PC-3 (cell line): ENCODE measurements around the gene GABBR2. TPM values are rescaled to one million over a fixed set of nuclear protein-coding genes. Genes with fewer than 3 reads are reported as not detected.

ENCODE experiments used
- ATAC-seq: fragments of 200-7000 bp; cut with Tn5 transposase; 2 replicates; pipeline ENCODE4 v1.9.1; 2020; ENCODE audit warnings: mild to moderate bottlenecking, moderate library complexity
- BruUV-seq: library from RNA; stranded (reverse); fragments of 400-500 nt; replicated peaks from 2 replicates; lab custom pipeline; 2021; lab: Mats Ljungman, UMichigan
- CTCF ChIA-PET: fragments of 300-600 bp; sonication (Branson Sonifier 250); formaldehyde crosslinking; loops from one replicate; lab custom pipeline; 2022; ENCODE audit warnings: antibody characterized with exemption; lab: Charles Lee
- POLR2A ChIA-PET: fragments of 300-600 bp; sonication (Branson Sonifier 250); formaldehyde crosslinking; loops from one replicate; lab custom pipeline; 2022; ENCODE audit warnings: antibody characterized with exemption; ENCODE audit not compliant: unreplicated experiment; lab: Charles Lee
- DNase-seq: peaks from one replicate; pipeline ENCODE4 v3.0.0-alpha.2; 2015
- H2AFZ ChIP-seq: fragments of 300-600 bp; sonication (generic); 2 replicates; pipeline ENCODE4 v1.6.0; 2016; ENCODE audit warnings: antibody characterized with exemption, low read length
- H3F3A ChIP-seq: fragments of 300-600 bp; sonication (generic); one replicate; pipeline ENCODE4 v1.6.0; 2017; ENCODE audit warnings: antibody characterized with exemption, low read length, control low read depth, mild to moderate bottlenecking; ENCODE audit not compliant: unreplicated experiment
- H3K27ac ChIP-seq: fragments of 300-600 bp; sonication (generic); 2 replicates; pipeline ENCODE4 v1.5.1; 2016; ENCODE audit warnings: mild to moderate bottlenecking, low read length
- H3K27me3 ChIP-seq: fragments of 300-600 bp; sonication (generic); 2 replicates; pipeline ENCODE4 v1.6.1; 2016; ENCODE audit warnings: low read length, mixed read lengths
- H3K36me3 ChIP-seq: fragments of 300-600 bp; sonication (generic); 2 replicates; pipeline ENCODE4 v1.6.1; 2016; ENCODE audit warnings: low read depth, mixed run types, low read length, mixed read lengths
- H3K4me1 ChIP-seq: fragments of 300-600 bp; sonication (generic); 2 replicates; pipeline ENCODE4 v1.5.1; 2016; ENCODE audit warnings: low read length; ENCODE audit not compliant: insufficient read depth
- H3K4me2 ChIP-seq: fragments of 300-600 bp; sonication (generic); 2 replicates; pipeline ENCODE4 v1.6.0; 2016; ENCODE audit warnings: low read length
- H3K4me3 ChIP-seq: fragments of 300-600 bp; sonication (generic); 2 replicates; pipeline ENCODE4 v1.5.1; 2016; ENCODE audit warnings: mild to moderate bottlenecking, low read length, mixed read lengths
- H3K79me2 ChIP-seq: fragments of 300-600 bp; sonication (generic); 2 replicates; pipeline ENCODE4 v1.6.1; 2017; ENCODE audit warnings: low read length, mixed read lengths
- H3K9ac ChIP-seq: fragments of 300-600 bp; sonication (generic); 2 replicates; pipeline ENCODE4 v1.6.0; 2016; ENCODE audit warnings: mild to moderate bottlenecking, low read length
- H3K9me2 ChIP-seq: fragments of 300-600 bp; sonication (generic); replicated peaks from 2 replicates; pipeline ENCODE4 v1.6.1; 2016; ENCODE audit warnings: mixed run types, low read length, mixed read lengths
- H3K9me3 ChIP-seq: fragments of 300-600 bp; sonication (generic); 2 replicates; pipeline ENCODE4 v1.6.1; 2016; ENCODE audit warnings: low read length, mixed read lengths
- H4K20me1 ChIP-seq: fragments of 300-600 bp; sonication (generic); 2 replicates; pipeline ENCODE4 v1.6.1; 2016; ENCODE audit warnings: low read length, mixed read lengths
- EZH2 ChIP-seq: fragments of 300-600 bp; sonication (generic); IDR thresholded peaks from one replicate; pipeline ENCODE4 v1.6.1; 2017; ENCODE audit warnings: antibody characterized with exemption, mild to moderate bottlenecking, low read length; ENCODE audit not compliant: unreplicated experiment
- EZH2phosphoT487 ChIP-seq: fragments of 300-600 bp; sonication (generic); IDR thresholded peaks from 2 replicates; pipeline ENCODE4 v1.6.1; 2018; ENCODE audit warnings: mild to moderate bottlenecking, antibody characterized with exemption, low read length, borderline replicate concordance
- intact Hi-C: fragments of 100-400 bp; cut with micrococcal nuclease; formaldehyde crosslinking; loops from 2 replicates; pipeline ENCODE4 v1.9.0; 2023
- total RNA-seq: library from RNA; depleted of rRNA; stranded (reverse); fragments of >200 nt; gene quantifications from 2 replicates; pipeline ENCODE4 v1.2.3, GENCODE V29; 2014
- TF ChIP-seq, protein P1 (sequence below): fragments of 300-600 bp; sonication (generic); conservative IDR thresholded peaks from 2 replicates; pipeline ENCODE4 v1.5.1; 2017; ENCODE audit warnings: antibody characterized with exemption, low read depth, mild to moderate bottlenecking, low read length

The GABBR2 gene
- total RNA-seq, 1 experiment from 2014 or later, result 0.44 TPM

DNA sequence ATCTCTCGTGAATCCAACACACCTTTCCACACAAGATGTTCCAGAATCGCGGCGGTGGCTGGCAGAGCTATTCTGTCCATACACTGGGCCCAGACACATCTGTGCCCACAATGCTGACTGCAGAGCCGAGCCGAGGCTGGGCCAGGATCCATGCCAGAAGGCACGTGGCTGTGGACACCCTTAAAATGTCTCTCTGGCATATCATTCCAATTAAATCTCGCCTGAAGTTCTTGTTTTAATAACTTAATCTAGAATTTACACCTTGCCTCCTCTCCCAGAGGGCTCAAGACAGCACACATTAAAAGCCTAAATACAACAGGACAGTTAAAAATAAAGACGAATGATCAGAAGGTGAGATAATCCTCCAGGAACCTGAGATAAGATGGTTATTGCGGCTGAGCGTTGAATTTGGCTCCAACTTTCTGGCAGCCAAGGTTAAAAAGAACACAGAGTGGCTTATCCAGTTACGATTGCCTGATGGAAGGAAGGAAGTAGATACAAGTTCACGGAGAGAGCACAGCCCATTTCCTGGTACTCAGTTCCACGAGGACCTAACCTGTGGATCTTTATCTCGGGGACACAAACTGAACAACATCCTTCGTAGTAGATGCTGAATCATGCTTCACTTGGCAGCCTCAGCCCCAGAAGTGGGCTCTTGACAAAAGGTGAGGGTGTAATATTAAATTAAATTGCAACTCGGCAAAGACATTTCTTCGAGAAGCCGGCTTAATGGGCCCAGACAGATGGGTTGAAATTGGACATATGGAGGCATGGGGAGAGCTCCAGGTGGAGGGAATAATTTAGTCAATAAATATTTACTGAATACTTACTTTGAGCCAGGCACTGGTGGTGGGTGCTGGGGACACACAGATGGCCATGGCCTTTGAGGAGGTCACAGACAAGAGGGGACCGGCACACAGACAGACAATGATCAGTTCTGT is 367.3 kb downstream of the GABBR2 start:
- no peaks in the 10 kb centered on the region for H3K4me1 ChIP-seq
- CTCF ChIA-PET, result no interaction called here
- no peaks in the 10 kb centered on the region for H3K27me3 ChIP-seq
- H3K4me3 ChIP-seq, result no peak overlapping the region
- H3K79me2 ChIP-seq, result no peaks in the 10 kb centered on the region
- H3K4me2 ChIP-seq, result no peak overlapping the region
- BruUV-seq, result no TSS peak
- DNase-seq (no peak), ATAC-seq (no peak)
- POLR2A ChIA-PET, result no interaction called here
- H4K20me1 ChIP-seq, result no peaks in the 10 kb centered on the region
- H3K36me3 ChIP-seq, result no peaks in the 10 kb centered on the region
- H3K27ac ChIP-seq, result no peak overlapping the region
- TF ChIP-seq EZH2phosphoT487 (no peak), EZH2 (no peak)
- TF ChIP-seq, protein P1, sequence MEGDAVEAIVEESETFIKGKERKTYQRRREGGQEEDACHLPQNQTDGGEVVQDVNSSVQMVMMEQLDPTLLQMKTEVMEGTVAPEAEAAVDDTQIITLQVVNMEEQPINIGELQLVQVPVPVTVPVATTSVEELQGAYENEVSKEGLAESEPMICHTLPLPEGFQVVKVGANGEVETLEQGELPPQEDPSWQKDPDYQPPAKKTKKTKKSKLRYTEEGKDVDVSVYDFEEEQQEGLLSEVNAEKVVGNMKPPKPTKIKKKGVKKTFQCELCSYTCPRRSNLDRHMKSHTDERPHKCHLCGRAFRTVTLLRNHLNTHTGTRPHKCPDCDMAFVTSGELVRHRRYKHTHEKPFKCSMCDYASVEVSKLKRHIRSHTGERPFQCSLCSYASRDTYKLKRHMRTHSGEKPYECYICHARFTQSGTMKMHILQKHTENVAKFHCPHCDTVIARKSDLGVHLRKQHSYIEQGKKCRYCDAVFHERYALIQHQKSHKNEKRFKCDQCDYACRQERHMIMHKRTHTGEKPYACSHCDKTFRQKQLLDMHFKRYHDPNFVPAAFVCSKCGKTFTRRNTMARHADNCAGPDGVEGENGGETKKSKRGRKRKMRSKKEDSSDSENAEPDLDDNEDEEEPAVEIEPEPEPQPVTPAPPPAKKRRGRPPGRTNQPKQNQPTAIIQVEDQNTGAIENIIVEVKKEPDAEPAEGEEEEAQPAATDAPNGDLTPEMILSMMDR, result no peak
- 0 out of 2 replicates have a peak overlapping the region, but pooled peaks have one; percentile 13 for H2AFZ ChIP-seq
- no peaks in the 10 kb centered on the region for H3K9me3 ChIP-seq
- no peak overlapping the region for H3K9ac ChIP-seq
- no peaks in the 10 kb centered on the region for H3K9me2 ChIP-seq
- H3F3A ChIP-seq, result no peaks in the 10 kb centered on the region
- intact Hi-C loops, result no loop called here

GRCh38 chr9:98339987-98340800 is 368.5 kb downstream of the GABBR2 start:
- no peak for TF ChIP-seq EZH2
- no peak for TF ChIP-seq EZH2phosphoT487
- TF ChIP-seq, protein P1, result no peak
- ChIA-PET POLR2A (no interaction called here), CTCF (no interaction called here)
- intact Hi-C loops, result no loop called here
- DNase-seq, result no peak
- Histone ChIP-seq H3K9ac (no peak overlapping the region), H3K9me3 (no peaks in the 10 kb centered on the region), H3F3A (no peaks in the 10 kb centered on the region), H3K27me3 (no peaks in the 10 kb centered on the region), H3K4me3 (no peak overlapping the region), H3K79me2 (no peaks in the 10 kb centered on the region), H3K36me3 (no peaks in the 10 kb centered on the region), H4K20me1 (no peaks in the 10 kb centered on the region), H3K4me2 (no peak overlapping the region), H3K9me2 (no peaks in the 10 kb centered on the region), H3K27ac (no peak overlapping the region), H3K4me1 (no peaks in the 10 kb centered on the region), H2AFZ (no peak overlapping the region)
- BruUV-seq, result no TSS peak
- ATAC-seq, result no peak
